ENCODE measurements around the gene LYSMD2.

DNA sequence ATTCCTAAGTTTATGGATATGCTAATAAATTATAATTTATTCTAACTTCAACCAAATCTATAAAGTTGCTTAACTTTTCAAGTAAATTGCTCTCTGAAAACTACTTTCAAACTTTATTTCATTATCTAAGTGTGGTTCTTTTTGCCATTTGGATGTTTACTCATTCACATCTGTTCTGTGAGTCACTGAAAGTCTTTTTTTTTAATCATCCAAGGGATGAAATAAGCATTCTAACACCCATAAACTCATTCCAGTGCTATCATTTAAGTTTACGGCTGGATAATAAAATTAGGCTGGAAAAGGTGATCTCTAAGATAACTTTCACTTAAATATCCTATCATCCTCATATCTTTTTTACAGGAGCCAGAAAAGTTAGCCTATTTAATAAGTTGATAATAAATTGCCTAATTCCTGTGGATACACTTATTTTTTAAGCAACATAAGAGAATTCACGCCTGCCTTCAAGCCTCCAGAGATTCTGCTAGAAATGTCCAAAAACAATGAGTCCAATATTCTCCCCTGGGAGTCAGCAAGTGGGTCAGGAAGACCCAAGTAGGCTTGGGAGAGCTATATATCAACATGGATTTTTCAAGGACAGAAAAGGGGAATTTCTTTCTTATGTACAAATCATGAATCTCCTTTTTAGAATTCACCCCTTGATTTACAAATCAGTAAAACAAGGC, 30.4 kb downstream of the LYSMD2 start:
- TF ChIP-seq EZH2 (IDR thresholded peaks at IDR 0.05; ENCODE audit: insufficient read depth, poor library complexity, severe bottlenecking) (no peak), EZH2phosphoT487 (IDR thresholded peaks at IDR 0.05; ENCODE audit: insufficient read depth, low read depth) (no peak)
